IMR-90 (cell line): ENCODE results near the gene EHBP1. TPM values are rescaled to one million over a fixed set of nuclear protein-coding genes. Genes with fewer than 3 reads are reported as not detected.

Experiments used
- ATAC-seq: fragments of 200-7000 bp; cut with Tn5 transposase; 2 replicates; pipeline ENCODE4 v1.9.1; 2020; ENCODE audit warnings: low read depth, mild to moderate bottlenecking, moderate library complexity
- BruUV-seq: library from RNA; stranded (reverse); fragments of 400-500 nt; replicated peaks from 2 replicates; lab custom pipeline; 2021; lab: Mats Ljungman, UMichigan
- CTCF ChIA-PET: fragments of 300-600 bp; formaldehyde crosslinking; extraction: SDS; loops from one replicate; lab custom pipeline; 2021; ENCODE audit warnings: antibody characterized with exemption; lab: Yijun Ruan, JAX
- POLR2A ChIA-PET: fragments of 300-600 bp; sonication (Branson Sonifier 250); formaldehyde crosslinking; loops from one replicate; lab custom pipeline; 2022; ENCODE audit warnings: antibody characterized with exemption; ENCODE audit not compliant: unreplicated experiment; lab: Charles Lee
- DNase-seq: peaks from one replicate; pipeline ENCODE4 v3.0.0; 2013
- H2AFZ ChIP-seq: replicated peaks from 2 replicates; pipeline ENCODE3; 2013; ENCODE audit warnings: low read length, mild to moderate bottlenecking; ENCODE audit not compliant: poor library complexity
- H2AK5ac ChIP-seq: 2 replicates; pipeline ENCODE4 v1.6.1; 2013; ENCODE audit warnings: low read depth, low read length, inconsistent platforms
- H2AK9ac ChIP-seq: replicated peaks from 2 replicates; pipeline ENCODE3; 2013; ENCODE audit warnings: mild to moderate bottlenecking, low read depth, low read length, moderate library complexity; ENCODE audit not compliant: poor library complexity
- H2BK120ac ChIP-seq: 2 replicates; pipeline ENCODE4 v1.6.1; 2013; ENCODE audit warnings: low read depth, low read length, inconsistent platforms
- H2BK15ac ChIP-seq: 3 replicates; pipeline ENCODE4 v1.6.1; 2013; ENCODE audit warnings: low read depth, low read length, inconsistent platforms
- H2BK20ac ChIP-seq: 2 replicates; pipeline ENCODE4 v1.6.1; 2013; ENCODE audit warnings: low read depth, mild to moderate bottlenecking, inconsistent platforms, low read length, moderate library complexity
- H2BK5ac ChIP-seq: 2 replicates; pipeline ENCODE4 v1.6.1; 2013; ENCODE audit warnings: mild to moderate bottlenecking, low read depth, low read length, inconsistent platforms; ENCODE audit not compliant: poor library complexity, severe bottlenecking
- H3K14ac ChIP-seq: replicated peaks from 2 replicates; pipeline ENCODE4 v1.6.1; 2013; ENCODE audit warnings: low read depth, low read length, inconsistent platforms
- H3K18ac ChIP-seq: 2 replicates; pipeline ENCODE4 v1.6.1; 2013; ENCODE audit warnings: low read depth, low read length, control low read depth
- H3K23ac ChIP-seq: 2 replicates; pipeline ENCODE4 v1.6.1; 2013; ENCODE audit warnings: low read depth, low read length, inconsistent platforms
- H3K27ac ChIP-seq: 2 replicates; pipeline ENCODE4 v1.5.1; 2013; ENCODE audit warnings: mild to moderate bottlenecking, control low read depth, low read length; ENCODE audit not compliant: insufficient read depth
- H3K27me3 ChIP-seq: 2 replicates; pipeline ENCODE4 v1.6.1; 2013; ENCODE audit warnings: low read length; ENCODE audit not compliant: control insufficient read depth, insufficient read depth
- H3K36me3 ChIP-seq: 2 replicates; pipeline ENCODE4 v1.6.1; 2013; ENCODE audit warnings: low read length, mixed read lengths; ENCODE audit not compliant: control insufficient read depth, insufficient read depth
- H3K4ac ChIP-seq: 2 replicates; pipeline ENCODE4 v1.6.1; 2013; ENCODE audit warnings: low read depth, low read length, inconsistent platforms
- H3K4me1 ChIP-seq: 2 replicates; pipeline ENCODE4 v1.6.1; 2013; ENCODE audit warnings: low read length, mixed read lengths; ENCODE audit not compliant: control insufficient read depth, insufficient read depth
- H3K4me2 ChIP-seq: 2 replicates; pipeline ENCODE4 v1.6.1; 2013; ENCODE audit warnings: low read depth, mild to moderate bottlenecking, control low read depth, low read length, moderate library complexity
- H3K4me3 ChIP-seq: 2 replicates; pipeline ENCODE4 v1.5.1; 2013; ENCODE audit warnings: low read depth, mild to moderate bottlenecking, control low read depth, low read length, moderate library complexity; ENCODE audit not compliant: insufficient read depth
- H3K56ac ChIP-seq: 2 replicates; pipeline ENCODE4 v1.6.1; 2013; ENCODE audit warnings: low read length, inconsistent platforms; ENCODE audit not compliant: insufficient read depth; ENCODE audit errors: extremely low read depth
- H3K79me1 ChIP-seq, 2 experiments: 2 replicates each; pipeline ENCODE4 v1.6.1; 2013; ENCODE audit warnings: low read length in 2 of 2, inconsistent platforms in 1 of 2, low read depth in 1 of 2
- H3K9ac ChIP-seq: 2 replicates; pipeline ENCODE4 v1.6.1; 2013; ENCODE audit warnings: low read depth, low read length, control low read depth
- H3K9me1 ChIP-seq: 2 replicates; pipeline ENCODE4 v1.6.1; 2013; ENCODE audit warnings: low read length, inconsistent platforms; ENCODE audit not compliant: insufficient read depth
- H3K9me3 ChIP-seq: 2 replicates; pipeline ENCODE4 v1.6.1; 2013; ENCODE audit warnings: low read length; ENCODE audit not compliant: control insufficient read depth, insufficient read depth
- H4K20me1 ChIP-seq: 2 replicates; pipeline ENCODE4 v1.6.1; 2013; ENCODE audit warnings: low read length, inconsistent platforms; ENCODE audit not compliant: insufficient read depth
- H4K5ac ChIP-seq: 2 replicates; pipeline ENCODE4 v1.6.1; 2013; ENCODE audit warnings: mild to moderate bottlenecking, low read depth, low read length, control low read depth
- H4K8ac ChIP-seq, 2 experiments: 2 replicates each; pipeline ENCODE4 v1.6.1; 2013; ENCODE audit warnings: low read depth in 2 of 2, low read length in 2 of 2, control low read depth in 1 of 2, inconsistent platforms in 1 of 2
- H4K91ac ChIP-seq: 2 replicates; pipeline ENCODE4 v1.6.1; 2013; ENCODE audit warnings: low read depth, low read length, inconsistent platforms; ENCODE audit not compliant: insufficient read depth
- BHLHE40 ChIP-seq: fragments of 150-350 bp; IDR thresholded peaks from 2 replicates; pipeline ENCODE4 v1.6.1; 2016; ENCODE audit warnings: mild to moderate bottlenecking, low read depth, low read length
- CEBPB ChIP-seq: IDR thresholded peaks from 2 replicates; pipeline ENCODE4 v1.6.1; 2012; ENCODE audit warnings: low read depth, low read length, improper control_type of control experiment
- CHD1 ChIP-seq: IDR thresholded peaks from 2 replicates; pipeline ENCODE4 v1.6.1; 2012; ENCODE audit warnings: low read depth, low read length, improper control_type of control experiment
- CTCF ChIP-seq: conservative IDR thresholded peaks from 2 replicates; pipeline ENCODE4 v1.5.1; 2012; ENCODE audit warnings: mild to moderate bottlenecking, low read depth, low read length, improper control_type of control experiment
- ELK1 ChIP-seq: fragments of 150-350 bp; IDR thresholded peaks from 2 replicates; pipeline ENCODE4 v1.6.1; 2016; ENCODE audit warnings: low read depth, mild to moderate bottlenecking, low read length, moderate library complexity, borderline replicate concordance
- FOS ChIP-seq: fragments of 150-350 bp; IDR thresholded peaks from 2 replicates; pipeline ENCODE4 v1.6.1; 2016; ENCODE audit warnings: low read depth, low read length
- MAFK ChIP-seq: IDR thresholded peaks from 2 replicates; pipeline ENCODE4 v1.6.1; 2012; ENCODE audit warnings: low read depth, low read length, improper control_type of control experiment
- MAZ ChIP-seq: IDR thresholded peaks from 2 replicates; pipeline ENCODE4 v1.6.1; 2012; ENCODE audit warnings: low read depth, mild to moderate bottlenecking, low read length, improper control_type of control experiment, moderate library complexity, borderline replicate concordance
- MXI1 ChIP-seq: IDR thresholded peaks from 2 replicates; pipeline ENCODE4 v1.6.1; 2012; ENCODE audit warnings: low read depth, mild to moderate bottlenecking, low read length, moderate library complexity, borderline replicate concordance
- NFE2L2 ChIP-seq: fragments of 150-350 bp; IDR thresholded peaks from 2 replicates; pipeline ENCODE4 v1.6.1; 2016; ENCODE audit warnings: low read depth, mild to moderate bottlenecking, low read length
- POLR2A ChIP-seq: IDR thresholded peaks from 2 replicates; pipeline ENCODE4 v1.6.1; 2012; ENCODE audit warnings: mild to moderate bottlenecking, low read depth, low read length
- RAD21 ChIP-seq: IDR thresholded peaks from 2 replicates; pipeline ENCODE4 v1.6.1; 2012; ENCODE audit warnings: low read length, improper control_type of control experiment
- RCOR1 ChIP-seq: IDR thresholded peaks from 2 replicates; pipeline ENCODE4 v1.6.1; 2012; ENCODE audit warnings: mild to moderate bottlenecking, low read length, improper control_type of control experiment; ENCODE audit not compliant: insufficient replicate concordance
- RFX5 ChIP-seq: IDR thresholded peaks from 2 replicates; pipeline ENCODE4 v1.8.0; 2012; ENCODE audit warnings: low read depth, mild to moderate bottlenecking, low read length, moderate library complexity
- SMC3 ChIP-seq: fragments of 150-350 bp; IDR thresholded peaks from 2 replicates; pipeline ENCODE4 v1.6.1; 2016; ENCODE audit warnings: low read depth, mild to moderate bottlenecking, antibody characterized with exemption, low read length, moderate library complexity
- USF2 ChIP-seq: fragments of 150-350 bp; IDR thresholded peaks from 2 replicates; pipeline ENCODE4 v1.6.1; 2017; ENCODE audit warnings: mild to moderate bottlenecking, antibody characterized with exemption, low read length, low read depth
- WGBS, 2 experiments: methylation state at CpG; one replicate each; pipeline versions ENCODE4 v1.1.5 to v1.1.7; 2013; ENCODE audit warnings: missing lambda C conversion rate in 2 of 2; ENCODE audit not compliant: insufficient read length in 1 of 2; ENCODE audit errors: extremely low coverage in 2 of 2; 5-methylcytosine and 5-hydroxymethylcytosine counted together
- dilution Hi-C: fragments of 300-500 bp; cut with HindIII; formaldehyde crosslinking; loops from one replicate; pipeline ENCODE4 v1.14.3; 2018; ENCODE audit warnings: low sequenced_read_pairs; ENCODE audit not compliant: unreplicated experiment
- in situ Hi-C: fragments of 300-500 bp; cut with MboI; formaldehyde crosslinking; loops from 3 replicates; pipeline ENCODE4 v1.14.3; 2019; ENCODE audit warnings: low sequenced_read_pairs, inconsistent platforms, mixed read lengths
- intact Hi-C: fragments of 100-400 bp; cut with micrococcal nuclease; formaldehyde crosslinking; loops from 2 replicates; pipeline ENCODE4 v1.10.0; 2022
- polyA plus RNA-seq, 3 experiments: library from polyadenylated mRNA; depleted of rRNA; stranded (reverse); fragments of >200 nt; gene quantifications; 2 replicates each; pipeline ENCODE4 v1.2.3, GENCODE V29; 2012; ENCODE audit warnings: low replicate concordance in 1 of 3
- total RNA-seq: library from RNA; depleted of rRNA; stranded (reverse); fragments of >200 nt; gene quantifications from 2 replicates; pipeline ENCODE4 v1.2.3, GENCODE V29; 2012

Gene EHBP1
- total and polyA plus RNA-seq, 2 of the 4 experiments (the other 2 are of a cell fraction), result 28.3 to 44.4 TPM

GRCh38 chr2:62964671-62965070 is 259.2 kb downstream of the EHBP1 start:
- Histone ChIP-seq H3K36me3 (peaks cover 5% of the 10 kb centered on the region; the same call in 1 of the 2 replicates), H2AK9ac (no peak overlapping the region), H2BK5ac (no peak overlapping the region), H4K20me1 (no peaks in the 10 kb centered on the region), H2BK120ac (no peak overlapping the region), H3K4me2 (no peak overlapping the region), H2BK20ac (no peak overlapping the region), H4K8ac (no peak overlapping the region), H4K91ac (no peak overlapping the region), H3K9me3 (no peaks in the 10 kb centered on the region), H3K4ac (no peak overlapping the region), H3K27ac (no peak overlapping the region), H3K9me1 (peaks cover 3% of the 10 kb centered on the region; the same call in 1 of the 2 replicates), H3K4me3 (no peak overlapping the region), H2AFZ (no peak overlapping the region), H3K9ac (no peak overlapping the region), H3K4me1 (no peaks in the 10 kb centered on the region), H3K18ac (no peak overlapping the region), H2BK15ac (no peak overlapping the region), H3K27me3 (no peaks in the 10 kb centered on the region), H3K79me1 (no peaks in the 10 kb centered on the region), H2AK5ac (no peak overlapping the region), H3K23ac (no peak overlapping the region), H3K56ac (no peak overlapping the region), H3K14ac (no peak overlapping the region), H4K5ac (no peak overlapping the region)
- TF ChIP-seq FOS (no peak), RAD21 (no peak), BHLHE40 (no peak), CEBPB (no peak), RFX5 (no peak), CHD1 (no peak), RCOR1 (no peak), MXI1 (no peak), CTCF (no peak), MAZ (no peak), POLR2A (no peak), USF2 (no peak), SMC3 (no peak), MAFK (no peak), ELK1 (no peak), NFE2L2 (no peak)
- ATAC-seq (no peak), DNase-seq (no peak)
- no TSS peak for BruUV-seq
- WGBS, 2 experiments, result no CpG with 5 or more reads among the region's 7 CpGs
- in situ Hi-C loops, result no loop called here
- CTCF ChIA-PET, result no interaction called here
- dilution Hi-C loops, result no loop called here
- POLR2A ChIA-PET, result no interaction called here
- intact Hi-C loops, result no loop called here
